ENCODE measurements around the gene E2F1. TPM values are rescaled to one million over a fixed set of nuclear protein-coding genes. Genes with fewer than 3 reads are reported as not detected.

Gene E2F1
- total RNA-seq: 3.2 and 5.3 TPM in 2 replicates

GRCh38 chr20:33686100-33686983, at the start of gene E2F1:
Gene E2F1 (minus strand): TSS chr20:33686385. CDS start chr20:33686264, 121 bp downstream.

GRCh38 chr20:33731693-33732165, 45.5 kb upstream of the E2F1 start, which contains the start of gene ZNF341:
Gene ZNF341 (plus strand): TSS chr20:33731996. CDS start chr20:33732022, 26 bp downstream.

GRCh38 chr20:33719989-33720709, 34.0 kb upstream of the E2F1 start, which contains the start of gene PXMP4:
Gene PXMP4 (minus strand): TSS chr20:33720310. CDS start chr20:33720207, 103 bp downstream.

GRCh38 chr20:33674294-33675135, 11.7 kb downstream of the E2F1 start, which contains the start of gene NECAB3:
Gene NECAB3 (minus strand): TSS chr20:33674428. CDS start chr20:33674352, 76 bp downstream.

GRCh38 chr20:33666293-33667244, 19.6 kb downstream of the E2F1 start, which contains the start of gene ACTL10:
Gene ACTL10 (plus strand): TSS chr20:33666943. CDS start chr20:33667498, 555 bp downstream.

GRCh38 chr20:33662172-33662571, 24.0 kb downstream of the E2F1 start, which contains the start of gene C20orf144:
Gene C20orf144 (plus strand): TSS chr20:33662327. CDS start chr20:33662346, 19 bp downstream.

Other genes starting within 250 kb of the E2F1 start
- gene SNTA1, start 242.6 kb downstream of the E2F1 start, total RNA-seq: 8.4 and 11.5 TPM in 2 replicates
- 3.0 and 7.6 TPM in 2 replicates for gene CBFA2T2, start 196.3 kb downstream of the E2F1 start, total RNA-seq
- 0.16 TPM in 1 of 2 replicates, not detected in the other for gene C20orf144, start 24.1 kb downstream of the E2F1 start, total RNA-seq
- 2.5 and 3.4 TPM in 2 replicates for gene ACTL10, start 19.4 kb downstream of the E2F1 start, total RNA-seq
- gene NECAB3, start 12.0 kb downstream of the E2F1 start, total RNA-seq: 7.1 and 10.9 TPM in 2 replicates
- 2.4 and 2.7 TPM in 2 replicates for gene PXMP4, start 33.9 kb upstream of the E2F1 start, total RNA-seq
- gene ZNF341, start 45.6 kb upstream of the E2F1 start, total RNA-seq: 1.6 and 1.9 TPM in 2 replicates
- 28.7 and 43.6 TPM in 2 replicates for gene CHMP4B, start 125.0 kb upstream of the E2F1 start, total RNA-seq